ENCODE data around the gene LZTS2. TPM values are rescaled to one million over a fixed set of nuclear protein-coding genes. Genes with fewer than 3 reads are reported as not detected.

Gene LZTS2
- total and polyA plus RNA-seq, 2 of the 8 experiments (the other 6 are each of a cell fraction or from before 2014, with no cell fraction given) = 75.7 to 99.5 TPM

DNA sequence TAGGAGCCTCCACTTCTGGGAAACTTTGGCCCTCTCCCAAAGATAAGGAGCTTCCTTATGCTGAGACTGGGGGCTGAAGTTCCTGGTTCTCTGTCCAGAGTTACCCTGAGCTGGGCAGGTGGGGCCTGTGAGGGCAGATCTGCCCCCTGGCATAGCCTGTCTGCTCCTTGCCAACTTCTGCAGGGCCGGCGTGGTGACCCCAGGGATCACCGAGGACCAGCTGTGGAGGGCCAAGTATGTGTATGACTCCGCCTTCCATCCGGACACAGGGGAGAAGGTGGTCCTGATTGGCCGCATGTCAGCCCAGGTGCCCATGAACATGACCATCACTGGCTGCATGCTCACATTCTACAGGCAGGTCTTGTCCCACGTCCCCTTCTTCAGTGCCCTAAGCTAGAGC is 35.7 kb downstream of the LZTS2 start:
- H2BK15ac ChIP-seq (ENCODE audit: low read length) = no peak overlapping the region
- no peak overlapping the region for H2AFZ ChIP-seq (ENCODE audit: low read length)
- H2AK5ac ChIP-seq (ENCODE audit: low read depth, low read length) = no peak overlapping the region
- 89% methylated on average over 7 of the region's 7 CpGs; no CpG with 5 or more reads in 1 of the 2 experiments for WGBS, 2 experiments (ENCODE audit: extremely low coverage in 1 of 2, insufficient coverage in 1 of 2, insufficient read length in 1 of 2, insufficient replicate concordance in 2 of 2, low coverage in 1 of 2, low lambda C conversion rate in 2 of 2, missing lambda C conversion rate in 1 of 2)
- H2BK5ac ChIP-seq (ENCODE audit: low read depth, low read length) = no peak overlapping the region
- no peaks in the 10 kb centered on the region for H3K79me2 ChIP-seq (ENCODE audit: control insufficient read depth in 1 of 2, insufficient read depth in 2 of 2, low read length in 2 of 2)
- H2BK120ac ChIP-seq (replicated peaks; ENCODE audit: low read depth, low read length) = no peak overlapping the region
- no peak overlapping the region for H2BK12ac ChIP-seq (ENCODE audit: low read depth, low read length)
- no peak for DNase-seq (ENCODE audit: low read depth in 1 of 2, low spot score in 2 of 2)
- peaks cover 1 to 40% (median 33%) of the 10 kb centered on the region in 4 experiments for H3K27me3 ChIP-seq (replicated peaks in 1 of 4; ENCODE audit: control insufficient read depth in 3 of 4, extremely low read depth in 1 of 4, insufficient read depth in 3 of 4, low read length in 3 of 4)
- peaks cover 16% of the 10 kb centered on the region for H3K23me2 ChIP-seq (ENCODE audit: low read depth, low read length)
- no peaks in the 10 kb centered on the region for H3K9me3 ChIP-seq (ENCODE audit: insufficient read depth in 2 of 2, low read depth in 1 of 2, low read length in 1 of 2)
- H3K18ac ChIP-seq (ENCODE audit: extremely low read depth, low read length) = no peak overlapping the region
- H3K79me1 ChIP-seq (ENCODE audit: low read depth, low read length) = no peaks in the 10 kb centered on the region
- H4K20me1 ChIP-seq (replicated peaks in 1 of 2; ENCODE audit: control insufficient read depth in 1 of 2, insufficient read depth in 2 of 2, low read length in 2 of 2) = peaks cover 0 to 3% of the 10 kb centered on the region in 2 experiments
- H3K9ac ChIP-seq (replicated peaks in 1 of 4; ENCODE audit: extremely low read depth in 1 of 4, low read depth in 3 of 4, low read length in 3 of 4) = no peak overlapping the region
- no peak overlapping the region for H4K91ac ChIP-seq (replicated peaks; ENCODE audit: insufficient read length, low read length)
- FAIRE-seq = no peak
- H3K23ac ChIP-seq (ENCODE audit: insufficient read length) = no peak overlapping the region
- H4K5ac ChIP-seq (ENCODE audit: insufficient read length, low read depth, low read length) = no peak overlapping the region
- H3K27ac ChIP-seq (ENCODE audit: low read depth, low read length) = no peak overlapping the region
- H3K36me3 ChIP-seq (ENCODE audit: control insufficient read depth in 2 of 4, insufficient read depth in 4 of 4, low read length in 3 of 4) = no peaks in the 10 kb centered on the region
- ChIA-PET CTCF (ENCODE audit: partially characterized antibody) (interaction anchor here (1.4 to 51.8 kb wide), 4 partner anchors 18 to 107 kb away, joined by 3 to 2176 read pairs (median 76); partner anchors contain the start of gene KAZALD1), POLR2A (ENCODE audit: partially characterized antibody) (interaction anchor here (0.6 kb wide), 1 partner anchor 144 kb away, joined by 3 read pairs; no protein-coding TSS in a partner anchor)
- H3K4me3 ChIP-seq (ENCODE audit: extremely low read depth in 1 of 4, insufficient read depth in 2 of 4, low read depth in 3 of 4, low read length in 4 of 4) = no peak overlapping the region
- H3K4me2 ChIP-seq (ENCODE audit: insufficient read depth in 1 of 2, low read depth in 2 of 2, low read length in 2 of 2) = no peak overlapping the region
- H3K4ac ChIP-seq (replicated peaks; ENCODE audit: insufficient read length, low read depth, low read length) = no peak overlapping the region
- no peak overlapping the region for H3K14ac ChIP-seq (ENCODE audit: insufficient read length)
- H3K56ac ChIP-seq (replicated peaks; ENCODE audit: insufficient read length, low read depth, low read length) = no peak overlapping the region
- peaks cover 0 to 15% (median 11%) of the 10 kb centered on the region in 4 experiments; a peak in 6 of 7 replicates for H3K4me1 ChIP-seq (replicated peaks in 1 of 4; ENCODE audit: control insufficient read depth in 3 of 4, insufficient read depth in 4 of 4, low read length in 3 of 4)
- H2BK20ac ChIP-seq (ENCODE audit: low read length) = no peak overlapping the region
- H4K8ac ChIP-seq (ENCODE audit: extremely low read depth, insufficient read depth, low read length) = no peak overlapping the region
- no peak for TF ChIP-seq KDM5A (IDR thresholded peaks at IDR 0.05; ENCODE audit: low read length)
- TF ChIP-seq CREB1 (IDR thresholded peaks at IDR 0.05) = no peak
- no peak for TF ChIP-seq NANOG (IDR thresholded peaks at IDR 0.05; ENCODE audit: insufficient read depth, low read depth, low read length, poor library complexity, severe bottlenecking)
- no peak for TF ChIP-seq SP4 (IDR thresholded peaks at IDR 0.05; ENCODE audit: low read length)
- TF ChIP-seq RFX5 (IDR thresholded peaks at IDR 0.05; ENCODE audit: borderline replicate concordance, low read depth, low read length) = no peak
- TF ChIP-seq, protein P1, sequence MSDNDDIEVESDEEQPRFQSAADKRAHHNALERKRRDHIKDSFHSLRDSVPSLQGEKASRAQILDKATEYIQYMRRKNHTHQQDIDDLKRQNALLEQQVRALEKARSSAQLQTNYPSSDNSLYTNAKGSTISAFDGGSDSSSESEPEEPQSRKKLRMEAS (IDR thresholded peaks at IDR 0.05) = no peak
- TF ChIP-seq KDM4A (IDR thresholded peaks at IDR 0.05; ENCODE audit: low read depth, low read length, severe bottlenecking) = no peak
- no peak for TF ChIP-seq CBX5 (IDR thresholded peaks at IDR 0.05; ENCODE audit: low read depth, low read length)
